OCI-LY3 (cell line): ENCODE data around the gene TMEM198.

Experiments
- H2AFZ ChIP-seq: fragments of 200-600, 300-600 bp; shearing (Covaris generic); 2 replicates; pipeline ENCODE4 v1.6.0; 2014; ENCODE audit warnings: antibody characterized with exemption, low read depth, low read length
- H3K27ac ChIP-seq: fragments of 200-600, 300-600 bp; sonication (generic); 2 replicates; pipeline ENCODE4 v1.5.1; 2014; ENCODE audit warnings: mild to moderate bottlenecking, low read length, moderate library complexity, mixed read lengths
- H3K27me3 ChIP-seq: fragments of 200-600, 300-600 bp; sonication (generic); 2 replicates; pipeline ENCODE4 v1.6.1; 2014; ENCODE audit warnings: low read depth, low read length, mixed read lengths
- H3K36me3 ChIP-seq: fragments of 200-600, 300-600 bp; sonication (generic); replicated peaks from 2 replicates; pipeline ENCODE3; 2014; ENCODE audit warnings: low read depth, low read length, mixed read lengths
- H3K4me1 ChIP-seq: fragments of 300-600, 200-600 bp; sonication (generic); 2 replicates; pipeline ENCODE4 v1.6.1; 2014; ENCODE audit warnings: low read length, mixed read lengths
- H3K4me2 ChIP-seq: fragments of 200-600, 300-600 bp; sonication (generic); 2 replicates; pipeline ENCODE4 v1.6.1; 2014; ENCODE audit warnings: low read length, mixed read lengths
- H3K4me3 ChIP-seq: fragments of 300-600, 200-600 bp; sonication (generic); 2 replicates; pipeline ENCODE4 v1.5.1; 2014; ENCODE audit warnings: antibody characterized with exemption, mild to moderate bottlenecking, low read length, moderate library complexity
- H3K79me2 ChIP-seq: fragments of 300-600, 200-600 bp; shearing (Covaris generic); 2 replicates; pipeline ENCODE4 v1.6.1; 2014; ENCODE audit warnings: mild to moderate bottlenecking, low read length, mixed read lengths
- H3K9ac ChIP-seq: fragments of 300-600, 200-600 bp; shearing (Covaris generic); 2 replicates; pipeline ENCODE4 v1.6.0; 2014; ENCODE audit warnings: mild to moderate bottlenecking, low read length, moderate library complexity
- H3K9me3 ChIP-seq: fragments of 200-600, 300-600 bp; shearing (Covaris generic); 2 replicates; pipeline ENCODE4 v1.6.1; 2014; ENCODE audit warnings: low read length, mixed read lengths; ENCODE audit not compliant: insufficient read depth
- H4K20me1 ChIP-seq: fragments of 200-600, 300-600 bp; sonication (generic); 2 replicates; pipeline ENCODE4 v1.6.1; 2016; ENCODE audit warnings: low read length, mixed read lengths; ENCODE audit not compliant: insufficient read depth
- CTCF ChIP-seq: fragments of 200-600, 300-600 bp; sonication (generic); IDR thresholded peaks from 2 replicates; pipeline ENCODE4 v1.5.1; 2014; ENCODE audit warnings: antibody characterized with exemption, low read length, low read depth
- EZH2phosphoT487 ChIP-seq: fragments of 200-600 bp; shearing (Covaris generic); IDR thresholded peaks from 2 replicates; pipeline ENCODE4 v1.6.1; 2018; ENCODE audit warnings: antibody characterized with exemption, mixed run types, low read depth

TMEM198 gene

GRCh38 chr2:219571311-219572236 lies 27.7 kb downstream of the TMEM198 start, which contains the start of gene OBSL1:
OBSL1 (minus strand) TSS chr2:219571539; CDS start chr2:219571232, 307 bp downstream.
- no peaks in the 10 kb centered on the region for H3K36me3 ChIP-seq
- TF ChIP-seq EZH2phosphoT487 (no peak), CTCF (no peak)
- no peak within 1 kb of the TSS for H3K4me2 ChIP-seq
- H3K4me3 ChIP-seq, result no peak within 1 kb of the TSS
- H2AFZ ChIP-seq, result no peak within 1 kb of the TSS
- no peaks in the 10 kb centered on the region for H3K9me3 ChIP-seq
- H3K27me3 ChIP-seq, result no peaks in the 10 kb centered on the region
- no peaks in the 10 kb centered on the region for H4K20me1 ChIP-seq
- H3K9ac ChIP-seq, result no peak within 1 kb of the TSS
- H3K79me2 ChIP-seq, result no peaks in the 10 kb centered on the region
- H3K27ac ChIP-seq, result no peak within 1 kb of the TSS
- no peaks in the 10 kb centered on the region for H3K4me1 ChIP-seq

GRCh38 chr2:219572237-219573001 lies 28.6 kb downstream of the TMEM198 start, which contains the start of gene INHA:
INHA (plus strand) TSS chr2:219572310; CDS start chr2:219572375, 65 bp downstream.
- H3K36me3 ChIP-seq, result no peaks in the 10 kb centered on the region
- no peak within 1 kb of the TSS for H3K9ac ChIP-seq
- no peaks in the 10 kb centered on the region for H3K27me3 ChIP-seq
- no peaks in the 10 kb centered on the region for H4K20me1 ChIP-seq
- no peaks in the 10 kb centered on the region for H3K9me3 ChIP-seq
- no peaks in the 10 kb centered on the region for H3K79me2 ChIP-seq
- TF ChIP-seq CTCF, result no peak
- TF ChIP-seq EZH2phosphoT487, result no peak
- no peak within 1 kb of the TSS for H2AFZ ChIP-seq
- H3K4me3 ChIP-seq, result no peak within 1 kb of the TSS
- H3K4me1 ChIP-seq, result no peaks in the 10 kb centered on the region
- no peak within 1 kb of the TSS for H3K4me2 ChIP-seq
- no peak within 1 kb of the TSS for H3K27ac ChIP-seq

GRCh38 chr2:219573166-219573565 lies 29.3 kb downstream of the TMEM198 start:
- TF ChIP-seq EZH2phosphoT487, result no peak
- no peak for TF ChIP-seq CTCF
- no peaks in the 10 kb centered on the region for H3K27me3 ChIP-seq
- H3K27ac ChIP-seq, result no peak overlapping the region
- H3K9me3 ChIP-seq, result no peaks in the 10 kb centered on the region
- no peaks in the 10 kb centered on the region for H3K36me3 ChIP-seq
- no peak overlapping the region for H3K4me3 ChIP-seq
- no peaks in the 10 kb centered on the region for H3K4me1 ChIP-seq
- no peak overlapping the region for H3K9ac ChIP-seq
- no peak overlapping the region for H2AFZ ChIP-seq
- no peak overlapping the region for H3K4me2 ChIP-seq
- no peaks in the 10 kb centered on the region for H3K79me2 ChIP-seq
- H4K20me1 ChIP-seq, result no peaks in the 10 kb centered on the region
